Measurements from ENCODE around the gene CRYBA4.

DNA sequence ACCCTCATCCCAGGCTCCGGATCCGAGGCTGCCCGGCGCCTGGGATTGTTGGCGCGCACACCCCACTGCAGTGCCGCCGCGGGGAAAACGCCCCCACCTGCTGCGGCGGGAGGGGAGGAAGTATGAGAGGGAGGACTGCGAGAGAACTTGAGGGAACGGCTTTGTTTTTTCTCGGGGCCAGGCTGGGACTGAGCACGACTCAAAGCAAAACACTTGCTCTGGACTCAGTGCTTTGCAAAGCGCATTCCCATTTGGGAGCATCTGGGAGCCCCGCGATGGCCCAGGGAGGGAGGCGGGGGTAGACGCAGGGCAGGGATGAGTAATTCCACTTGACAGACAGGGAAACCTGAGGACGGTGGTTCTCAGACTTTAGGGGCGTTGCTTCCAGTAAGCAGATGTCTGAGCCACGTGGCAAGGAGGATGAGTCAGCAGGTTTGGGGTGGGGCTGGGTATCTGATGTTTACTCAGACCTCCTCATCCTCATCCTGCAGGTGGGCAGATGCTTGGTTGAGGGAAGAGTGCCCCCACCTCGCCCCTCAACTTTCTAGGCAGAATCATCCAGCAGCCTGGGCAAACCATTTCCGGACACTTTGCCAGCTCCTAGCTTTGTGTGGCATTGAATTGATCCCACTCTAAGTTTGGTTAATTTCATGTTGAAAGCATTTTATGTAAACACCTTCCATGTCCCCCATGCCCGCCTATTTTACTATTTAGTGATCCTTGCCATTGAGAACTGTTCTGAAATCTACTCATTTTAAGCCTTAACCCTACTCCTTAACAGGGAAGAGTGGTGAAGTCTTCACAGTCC, 37.1 kb downstream of the CRYBA4 start:
- TF ChIP-seq, protein P1, sequence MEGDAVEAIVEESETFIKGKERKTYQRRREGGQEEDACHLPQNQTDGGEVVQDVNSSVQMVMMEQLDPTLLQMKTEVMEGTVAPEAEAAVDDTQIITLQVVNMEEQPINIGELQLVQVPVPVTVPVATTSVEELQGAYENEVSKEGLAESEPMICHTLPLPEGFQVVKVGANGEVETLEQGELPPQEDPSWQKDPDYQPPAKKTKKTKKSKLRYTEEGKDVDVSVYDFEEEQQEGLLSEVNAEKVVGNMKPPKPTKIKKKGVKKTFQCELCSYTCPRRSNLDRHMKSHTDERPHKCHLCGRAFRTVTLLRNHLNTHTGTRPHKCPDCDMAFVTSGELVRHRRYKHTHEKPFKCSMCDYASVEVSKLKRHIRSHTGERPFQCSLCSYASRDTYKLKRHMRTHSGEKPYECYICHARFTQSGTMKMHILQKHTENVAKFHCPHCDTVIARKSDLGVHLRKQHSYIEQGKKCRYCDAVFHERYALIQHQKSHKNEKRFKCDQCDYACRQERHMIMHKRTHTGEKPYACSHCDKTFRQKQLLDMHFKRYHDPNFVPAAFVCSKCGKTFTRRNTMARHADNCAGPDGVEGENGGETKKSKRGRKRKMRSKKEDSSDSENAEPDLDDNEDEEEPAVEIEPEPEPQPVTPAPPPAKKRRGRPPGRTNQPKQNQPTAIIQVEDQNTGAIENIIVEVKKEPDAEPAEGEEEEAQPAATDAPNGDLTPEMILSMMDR (IDR thresholded peaks at IDR 0.05; ENCODE audit: low read length) = no peak
- TF ChIP-seq EZH2 (IDR thresholded peaks at IDR 0.05; ENCODE audit: borderline replicate concordance, low read length) = no peak
